Activated CD8-positive, alpha-beta T cell treated with anti-CD3 and anti-CD28 coated beads for 36 hours (primary cell): ENCODE data around the gene CRYAA. TPM values are rescaled to one million over a fixed set of nuclear protein-coding genes. Genes with fewer than 3 reads are reported as not detected.
"Not testable (repeated sequence)": the region's sequence is repeated elsewhere in the genome, so short reads cannot be mapped to it uniquely, and the experiment has no call there.

Source experiments
- ATAC-seq: fragments of 200-7000 bp; cut with Tn5 transposase; one replicate; pipeline ENCODE4 v1.10.0; 2021; ENCODE audit warnings: mild to moderate bottlenecking, moderate library complexity
- CTCF ChIA-PET: fragments of 350-600 bp; sonication (Branson Sonifier 250); formaldehyde crosslinking; loops from one replicate; lab custom pipeline; 2021; ENCODE audit warnings: antibody characterized with exemption; lab: Charles Lee
- POLR2A ChIA-PET: fragments of 350-600 bp; sonication (Branson Sonifier 250); formaldehyde crosslinking; loops from one replicate; lab custom pipeline; 2021; ENCODE audit warnings: antibody characterized with exemption; lab: Charles Lee
- DNase-seq: peaks from one replicate; pipeline ENCODE4 v3.0.0-alpha.2; 2020
- H3K27ac Mint-ChIP-seq: one replicate; pipeline ENCODE4 v1.8.0; 2021; ENCODE audit warnings: mild to moderate bottlenecking, mixed read lengths
- H3K27me3 Mint-ChIP-seq: one replicate; pipeline ENCODE4 v1.8.0; 2021; ENCODE audit warnings: mixed read lengths
- H3K36me3 Mint-ChIP-seq: one replicate; pipeline ENCODE4 v1.8.0; 2021; ENCODE audit warnings: low read depth, mixed read lengths
- H3K4me1 Mint-ChIP-seq: one replicate; pipeline ENCODE4 v1.8.0; 2021; ENCODE audit warnings: low read depth, mixed read lengths
- H3K4me3 Mint-ChIP-seq: one replicate; pipeline ENCODE4 v1.8.0; 2021; ENCODE audit warnings: mild to moderate bottlenecking, moderate library complexity, mixed read lengths
- H3K9me3 Mint-ChIP-seq: one replicate; pipeline ENCODE4 v1.8.0; 2021; ENCODE audit warnings: mixed read lengths
- intact Hi-C: fragments of 100-400 bp; cut with micrococcal nuclease; formaldehyde crosslinking; loops from one replicate; pipeline ENCODE4 v1.10.0; 2022
- total RNA-seq, 2 experiments: library from RNA; stranded (reverse); gene quantifications; one replicate each; pipeline ENCODE4 v1.2.3, GENCODE V29; 2021
- TF ChIP-seq, protein P1 (sequence below): fragments of 200-600 bp; IDR thresholded peaks from one replicate; pipeline ENCODE4 v1.8.0; 2022; ENCODE audit warnings: antibody characterized with exemption, mild to moderate bottlenecking

The CRYAA gene
- total RNA-seq, 2 experiments from 2014 or later, result not detected

DNA sequence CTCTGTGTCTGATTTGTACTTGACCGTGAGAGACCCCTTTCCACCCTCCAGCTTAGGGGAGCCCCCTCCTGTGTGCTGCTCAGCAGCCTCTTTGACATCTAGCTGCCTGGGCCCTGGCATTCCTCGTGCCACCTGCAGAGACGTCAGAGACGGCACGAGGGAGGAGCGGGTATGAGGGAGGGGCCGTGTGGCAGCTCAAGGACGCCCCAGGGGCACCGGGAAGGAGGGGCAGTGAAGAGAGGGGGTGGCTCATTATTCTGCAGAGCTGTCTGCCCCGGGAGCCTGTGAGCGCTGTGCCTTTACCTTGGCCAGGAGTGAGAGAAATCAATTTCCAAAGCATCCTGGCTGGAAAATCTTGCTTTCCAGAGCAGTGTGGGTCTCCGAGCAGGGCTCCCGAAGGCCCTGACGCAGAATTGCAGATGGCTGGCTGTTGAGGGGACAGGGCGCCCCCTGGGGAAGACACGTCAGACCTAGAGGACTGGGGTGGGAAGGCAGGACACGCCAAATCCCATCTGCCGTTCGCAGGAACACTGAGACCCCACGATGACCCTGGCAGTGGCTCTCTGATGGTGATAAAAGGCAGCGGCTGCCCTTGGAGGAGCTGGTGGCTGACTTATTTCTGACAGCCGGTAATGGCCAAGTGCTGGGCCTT, 9.5 kb downstream of the CRYAA start:
- DNase-seq, intact Hi-C loops, H3K4me3 Mint-ChIP-seq, H3K27me3 Mint-ChIP-seq, POLR2A ChIA-PET, H3K4me1 Mint-ChIP-seq, CTCF ChIA-PET, H3K36me3 Mint-ChIP-seq, ATAC-seq, H3K27ac Mint-ChIP-seq, H3K9me3 Mint-ChIP-seq: not testable (repeated sequence)

DNA sequence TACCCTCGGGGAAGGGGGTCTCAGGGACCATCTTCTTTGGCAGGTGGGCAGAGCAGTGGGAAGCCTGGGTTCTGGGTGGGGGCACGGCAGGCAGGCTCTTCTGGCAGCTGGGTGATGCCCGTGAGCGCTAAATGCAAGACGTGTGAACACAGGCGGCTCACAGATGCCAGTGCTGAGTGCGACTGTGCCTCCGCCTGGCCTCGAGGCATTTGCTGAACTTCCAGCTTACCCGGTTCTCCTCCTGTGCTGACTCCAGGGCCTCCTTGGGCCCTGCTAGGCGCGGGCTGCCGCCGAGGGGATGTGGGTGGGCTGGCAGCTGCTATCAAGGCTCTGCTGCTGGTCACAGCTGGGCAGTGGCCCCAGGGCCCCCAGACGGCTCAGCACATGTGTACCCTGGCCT, 12.2 kb downstream of the CRYAA start:
- H3K36me3 Mint-ChIP-seq, CTCF ChIA-PET, POLR2A ChIA-PET, intact Hi-C loops, H3K9me3 Mint-ChIP-seq, H3K4me1 Mint-ChIP-seq, ATAC-seq, H3K27ac Mint-ChIP-seq, DNase-seq, H3K4me3 Mint-ChIP-seq, H3K27me3 Mint-ChIP-seq: not testable (repeated sequence)

- POLR2A ChIA-PET, ATAC-seq, H3K4me3 Mint-ChIP-seq, DNase-seq, intact Hi-C loops, H3K27me3 Mint-ChIP-seq, H3K4me1 Mint-ChIP-seq, H3K27ac Mint-ChIP-seq, H3K36me3 Mint-ChIP-seq, CTCF ChIA-PET, H3K9me3 Mint-ChIP-seq: not testable (repeated sequence)
Observed at GRCh38 chr21:43187268-43187667, 18.5 kb downstream of the CRYAA start.

DNA sequence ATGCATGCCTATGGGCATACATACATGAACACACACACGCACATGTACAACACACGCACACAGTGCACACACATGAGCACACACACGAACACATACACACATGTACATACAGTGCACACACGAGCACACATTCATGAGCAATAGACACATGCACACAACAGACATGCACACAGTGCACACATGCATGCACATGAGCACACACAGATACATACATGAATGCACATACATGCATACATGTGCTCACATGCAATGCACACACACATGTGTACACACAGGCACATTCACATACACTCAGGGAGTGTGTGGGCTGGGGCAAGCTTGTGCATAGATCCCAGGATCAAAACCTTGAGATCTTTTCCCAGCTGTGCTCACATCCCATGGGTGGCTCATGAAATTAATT, 18.9 kb downstream of the CRYAA start:
- DNase-seq, result no peak
- intact Hi-C loops, result no loop called here
- CTCF ChIA-PET, result no interaction called here
- H3K36me3 Mint-ChIP-seq, result no peaks in the 10 kb centered on the region
- H3K4me1 Mint-ChIP-seq, result peaks cover 4% of the 10 kb centered on the region
- POLR2A ChIA-PET, result no interaction called here
- H3K9me3 Mint-ChIP-seq, result no peaks in the 10 kb centered on the region
- H3K27me3 Mint-ChIP-seq, result no peaks in the 10 kb centered on the region
- H3K27ac Mint-ChIP-seq, result no peak overlapping the region
- no peak for ATAC-seq
- TF ChIP-seq, protein P1, sequence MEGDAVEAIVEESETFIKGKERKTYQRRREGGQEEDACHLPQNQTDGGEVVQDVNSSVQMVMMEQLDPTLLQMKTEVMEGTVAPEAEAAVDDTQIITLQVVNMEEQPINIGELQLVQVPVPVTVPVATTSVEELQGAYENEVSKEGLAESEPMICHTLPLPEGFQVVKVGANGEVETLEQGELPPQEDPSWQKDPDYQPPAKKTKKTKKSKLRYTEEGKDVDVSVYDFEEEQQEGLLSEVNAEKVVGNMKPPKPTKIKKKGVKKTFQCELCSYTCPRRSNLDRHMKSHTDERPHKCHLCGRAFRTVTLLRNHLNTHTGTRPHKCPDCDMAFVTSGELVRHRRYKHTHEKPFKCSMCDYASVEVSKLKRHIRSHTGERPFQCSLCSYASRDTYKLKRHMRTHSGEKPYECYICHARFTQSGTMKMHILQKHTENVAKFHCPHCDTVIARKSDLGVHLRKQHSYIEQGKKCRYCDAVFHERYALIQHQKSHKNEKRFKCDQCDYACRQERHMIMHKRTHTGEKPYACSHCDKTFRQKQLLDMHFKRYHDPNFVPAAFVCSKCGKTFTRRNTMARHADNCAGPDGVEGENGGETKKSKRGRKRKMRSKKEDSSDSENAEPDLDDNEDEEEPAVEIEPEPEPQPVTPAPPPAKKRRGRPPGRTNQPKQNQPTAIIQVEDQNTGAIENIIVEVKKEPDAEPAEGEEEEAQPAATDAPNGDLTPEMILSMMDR, result no peak
- H3K4me3 Mint-ChIP-seq, result no peak overlapping the region

DNA sequence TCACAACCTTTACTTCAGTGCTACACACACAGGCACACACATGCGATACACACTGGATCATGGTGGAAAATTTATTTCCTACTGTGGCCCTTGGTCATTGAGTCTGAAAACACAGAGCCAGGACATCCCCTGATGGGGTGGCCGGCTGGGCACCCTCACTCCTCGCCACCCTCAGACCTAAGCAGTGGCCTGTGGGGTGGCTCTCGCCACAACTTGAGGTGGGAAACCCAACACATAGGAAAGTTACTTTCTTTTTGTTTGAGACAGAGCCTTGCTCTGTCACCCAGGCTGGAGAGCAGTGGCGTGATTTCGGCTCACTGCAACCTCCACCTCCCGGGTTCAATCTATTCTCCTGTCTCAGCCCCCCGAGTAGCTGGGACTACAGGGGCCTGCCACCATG, 19.4 kb downstream of the CRYAA start:
- H3K9me3 Mint-ChIP-seq, result no peaks in the 10 kb centered on the region
- H3K4me3 Mint-ChIP-seq, result no peak overlapping the region
- CTCF ChIA-PET, result no interaction called here
- intact Hi-C loops, result no loop called here
- no peak for DNase-seq
- H3K36me3 Mint-ChIP-seq, result no peaks in the 10 kb centered on the region
- ATAC-seq, result no peak
- TF ChIP-seq, protein P1, result no peak
- H3K27me3 Mint-ChIP-seq, result no peaks in the 10 kb centered on the region
- POLR2A ChIA-PET, result no interaction called here
- peaks cover 4% of the 10 kb centered on the region for H3K4me1 Mint-ChIP-seq
- no peak overlapping the region for H3K27ac Mint-ChIP-seq

DNA sequence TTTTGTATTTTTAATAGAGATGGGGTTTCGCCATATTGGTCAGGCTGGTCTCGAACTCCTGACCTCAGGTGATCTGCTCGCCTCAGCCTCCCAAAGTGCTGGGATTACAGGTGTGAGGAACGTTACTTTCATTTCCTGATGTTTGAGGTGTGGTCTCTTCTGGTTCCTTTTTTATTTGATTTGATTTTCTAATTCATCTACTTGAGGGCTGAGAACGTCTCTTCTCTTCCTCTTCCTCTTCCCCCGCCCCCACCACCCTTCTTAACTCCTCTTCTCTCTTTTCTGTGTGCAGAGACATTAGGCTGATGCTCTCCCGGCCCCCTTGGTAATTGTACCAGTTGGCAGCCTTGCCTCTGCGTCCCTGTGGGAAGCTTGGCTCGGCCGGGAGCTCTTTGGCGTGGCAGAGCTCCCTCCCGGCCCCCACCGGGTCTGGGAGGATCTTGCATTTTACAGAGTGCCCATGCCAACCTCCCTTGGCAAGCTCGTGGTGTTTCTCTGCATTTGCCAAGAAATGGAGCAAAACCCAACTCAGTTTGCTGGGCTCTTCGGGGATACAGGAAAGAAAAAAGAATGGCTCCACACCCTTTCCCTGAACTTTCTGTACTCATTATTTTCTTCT, 19.9 kb downstream of the CRYAA start:
- H3K4me3 Mint-ChIP-seq, result no peak overlapping the region
- H3K27me3 Mint-ChIP-seq, result no peaks in the 10 kb centered on the region
- ATAC-seq (no peak), DNase-seq (no peak)
- H3K36me3 Mint-ChIP-seq, result no peaks in the 10 kb centered on the region
- ChIA-PET CTCF (no interaction called here), POLR2A (no interaction called here)
- H3K27ac Mint-ChIP-seq, result no peak overlapping the region
- intact Hi-C loops, result no loop called here
- no peaks in the 10 kb centered on the region for H3K9me3 Mint-ChIP-seq
- peaks cover 4% of the 10 kb centered on the region for H3K4me1 Mint-ChIP-seq
- TF ChIP-seq, protein P1, result no peak
